HAP-1 (cell line): ENCODE data around the gene MYL4.

Experiments
- DNase-seq, 2 experiments: peaks; one replicate each; pipeline ENCODE4 v3.0.0-alpha.2; 2016 to 2020; ENCODE audit warnings: low spot score in 2 of 2
- H3K27me3 ChIP-seq: fragments of 250-450 bp; sonication (Bioruptor Pico); 2 replicates; pipeline ENCODE4 v1.5.1; 2020; ENCODE audit warnings: low read depth, mild to moderate bottlenecking, moderate library complexity
- H3K36me3 ChIP-seq: fragments of 250-450 bp; sonication (Bioruptor Pico); replicated peaks from 2 replicates; pipeline ENCODE4 v1.5.1; 2020; ENCODE audit warnings: mild to moderate bottlenecking
- H3K4me1 ChIP-seq: fragments of 250-450 bp; sonication (Bioruptor Pico); 2 replicates; pipeline ENCODE4 v1.5.1; 2020; ENCODE audit warnings: mild to moderate bottlenecking
- H3K4me3 ChIP-seq: fragments of 250-450 bp; sonication (Bioruptor Pico); 2 replicates; pipeline ENCODE4 v1.5.1; 2020; ENCODE audit warnings: mild to moderate bottlenecking, moderate library complexity
- H3K9me3 ChIP-seq: fragments of 250-450 bp; sonication (Bioruptor Pico); 2 replicates; pipeline ENCODE4 v1.5.1; 2020; ENCODE audit warnings: mild to moderate bottlenecking, moderate library complexity
- in situ Hi-C: fragments of 300-500 bp; cut with MboI; formaldehyde crosslinking; loops from 3 replicates; pipeline ENCODE4 v1.14.3; 2020; ENCODE audit warnings: low sequenced_read_pairs, inconsistent platforms, mixed read lengths

Gene MYL4

GRCh38 chr17:47250855-47251254, 41.7 kb downstream of the MYL4 start:
- H3K4me3 ChIP-seq = no peak overlapping the region
- H3K27me3 ChIP-seq = peaks cover 14% of the 10 kb centered on the region
- H3K36me3 ChIP-seq = no peaks in the 10 kb centered on the region
- H3K4me1 ChIP-seq = peaks cover 20% of the 10 kb centered on the region
- DNase-seq = no peak
- H3K9me3 ChIP-seq = no peaks in the 10 kb centered on the region
- in situ Hi-C loops = no loop called here

- peaks cover 20% of the 10 kb centered on the region for H3K4me1 ChIP-seq
- DNase-seq = peak; percentile 71 to 93
- in situ Hi-C loops = no loop called here
Observed at GRCh38 chr17:47251421-47251940, 42.3 kb downstream of the MYL4 start.

GRCh38 chr17:47252209-47252608, 43.1 kb downstream of the MYL4 start:
- Histone ChIP-seq H3K27me3 (peaks cover 25% of the 10 kb centered on the region), H3K4me1 (peaks cover 20% of the 10 kb centered on the region), H3K4me3 (no peak overlapping the region), H3K9me3 (no peaks in the 10 kb centered on the region), H3K36me3 (no peaks in the 10 kb centered on the region)
- no peak for DNase-seq
- in situ Hi-C loops = no loop called here

More at GRCh38 chr17:47251421-47251940, 42.3 kb downstream of the MYL4 start:
- H3K27me3 ChIP-seq = peaks cover 18% of the 10 kb centered on the region
- H3K36me3 ChIP-seq = no peaks in the 10 kb centered on the region
- H3K4me3 ChIP-seq = no peak overlapping the region
- no peaks in the 10 kb centered on the region for H3K9me3 ChIP-seq

GRCh38 chr17:47252766-47253512, 43.8 kb downstream of the MYL4 start:
- Histone ChIP-seq H3K36me3 (no peaks in the 10 kb centered on the region), H3K27me3 (peaks cover 28% of the 10 kb centered on the region), H3K9me3 (no peaks in the 10 kb centered on the region), H3K4me3 (no peak overlapping the region), H3K4me1 (peaks cover 20% of the 10 kb centered on the region)
- in situ Hi-C loops = no loop called here
- DNase-seq = no peak

GRCh38 chr17:47253541-47254402, 44.6 kb downstream of the MYL4 start, which contains the start of gene ITGB3:
Gene ITGB3 (plus strand): TSS chr17:47253827. CDS start chr17:47253862, 35 bp downstream.
- H3K4me1 ChIP-seq = peaks cover 20% of the 10 kb centered on the region
- peak; percentile 33 to 84 for DNase-seq

GRCh38 chr17:47254403-47254943, 45.3 kb downstream of the MYL4 start:
- in situ Hi-C loops = no loop called here
- Histone ChIP-seq H3K36me3 (no peaks in the 10 kb centered on the region), H3K27me3 (peaks cover 28% of the 10 kb centered on the region), H3K4me1 (peaks cover 20% of the 10 kb centered on the region), H3K4me3 (peak overlapping the region; percentile 36), H3K9me3 (no peaks in the 10 kb centered on the region)
- no peak for DNase-seq

More at GRCh38 chr17:47253541-47254402, 44.6 kb downstream of the MYL4 start, which contains the start of gene ITGB3:
- Histone ChIP-seq H3K27me3 (peaks cover 28% of the 10 kb centered on the region), H3K4me3 (peak within 1 kb of the TSS; percentile 36), H3K36me3 (no peaks in the 10 kb centered on the region), H3K9me3 (no peaks in the 10 kb centered on the region)
- in situ Hi-C loops = no loop called here

- H3K9me3 ChIP-seq = no peaks in the 10 kb centered on the region
- DNase-seq = no peak
- no peak overlapping the region for H3K4me3 ChIP-seq
Observed at GRCh38 chr17:47257651-47258339, 48.6 kb downstream of the MYL4 start.

GRCh38 chr17:47262586-47262985, 53.4 kb downstream of the MYL4 start:
- Histone ChIP-seq H3K4me3 (no peak overlapping the region), H3K36me3 (no peaks in the 10 kb centered on the region), H3K27me3 (peaks cover 12% of the 10 kb centered on the region; the same call in 1 of the 2 replicates), H3K4me1 (no peaks in the 10 kb centered on the region), H3K9me3 (no peaks in the 10 kb centered on the region)
- no peak for DNase-seq
- in situ Hi-C loops = no loop called here

More at GRCh38 chr17:47257651-47258339, 48.6 kb downstream of the MYL4 start:
- Histone ChIP-seq H3K27me3 (peaks cover 37% of the 10 kb centered on the region), H3K4me1 (no peaks in the 10 kb centered on the region; the same call in 1 of the 2 replicates), H3K36me3 (no peaks in the 10 kb centered on the region)
- in situ Hi-C loops = no loop called here

- H3K4me1 ChIP-seq = no peaks in the 10 kb centered on the region
- no peaks in the 10 kb centered on the region for H3K9me3 ChIP-seq
- no peak overlapping the region for H3K4me3 ChIP-seq
- H3K36me3 ChIP-seq = no peaks in the 10 kb centered on the region
- DNase-seq = no peak
- in situ Hi-C loops = no loop called here
- peaks cover 12% of the 10 kb centered on the region; the same call in 1 of the 2 replicates for H3K27me3 ChIP-seq
Observed at GRCh38 chr17:47264166-47264565, 55.0 kb downstream of the MYL4 start.

- no peaks in the 10 kb centered on the region for H3K9me3 ChIP-seq
- H3K4me3 ChIP-seq = no peak overlapping the region
- 0 out of 2 replicates have a peak, but pooled peaks cover 5% of the 10 kb centered on the region for H3K27me3 ChIP-seq
- in situ Hi-C loops = no loop called here
- H3K4me1 ChIP-seq = no peaks in the 10 kb centered on the region
- DNase-seq = no peak
- no peaks in the 10 kb centered on the region for H3K36me3 ChIP-seq
Observed at GRCh38 chr17:47265983-47266541, 56.9 kb downstream of the MYL4 start.

- Histone ChIP-seq H3K9me3 (no peaks in the 10 kb centered on the region), H3K36me3 (no peaks in the 10 kb centered on the region), H3K4me1 (no peaks in the 10 kb centered on the region), H3K27me3 (0 out of 2 replicates have a peak, but pooled peaks cover 3% of the 10 kb centered on the region), H3K4me3 (no peak overlapping the region)
- in situ Hi-C loops = no loop called here
- no peak for DNase-seq
Observed at GRCh38 chr17:47266782-47267181, 57.6 kb downstream of the MYL4 start.

GRCh38 chr17:47267354-47267828, 58.2 kb downstream of the MYL4 start:
- Histone ChIP-seq H3K36me3 (no peaks in the 10 kb centered on the region), H3K4me1 (no peaks in the 10 kb centered on the region), H3K4me3 (no peak overlapping the region), H3K9me3 (no peaks in the 10 kb centered on the region), H3K27me3 (0 out of 2 replicates have a peak, but pooled peaks cover 3% of the 10 kb centered on the region)
- DNase-seq = no peak
- in situ Hi-C loops = no loop called here
